ENCODE results near the gene OR2AE1. TPM values are rescaled to one million over a fixed set of nuclear protein-coding genes. Genes with fewer than 3 reads are reported as not detected.
"Not testable (repeated sequence)": the region's sequence is repeated elsewhere in the genome, so short reads cannot be mapped to it uniquely, and the experiment has no call there.

OR2AE1 gene
- total and polyA plus RNA-seq, 2 donors, result 0.07 TPM; not detected in 1

GRCh38 chr7:99899830-99900519, 23.1 kb upstream of the OR2AE1 start:
- H3K36me3 ChIP-seq (ENCODE audit: control insufficient read depth in 2 of 2, insufficient read depth in 2 of 2, low read length in 1 of 2), result peaks cover 35 to 41% of the 10 kb centered on the region in 2 donors

GRCh38 chr7:99898836-99899235, 22.0 kb upstream of the OR2AE1 start:
- Histone ChIP-seq H3K4me3 (ENCODE audit: low read length in 2 of 2) (no peak overlapping the region), H3K9me3 (ENCODE audit: control insufficient read depth in 2 of 2, insufficient read depth in 1 of 2, low read length in 1 of 2) (no peaks in the 10 kb centered on the region), H3K27me3 (ENCODE audit: control insufficient read depth in 2 of 2, insufficient read depth in 1 of 2, low read length in 1 of 2) (no peaks in the 10 kb centered on the region), H3K27ac (ENCODE audit: low read depth in 1 of 2, low read length in 1 of 2) (no peak overlapping the region), H3K4me1 (ENCODE audit: control insufficient read depth in 2 of 2, insufficient read depth in 2 of 2, low read length in 2 of 2) (no peaks in the 10 kb centered on the region), H3K36me3 (ENCODE audit: control insufficient read depth in 2 of 2, insufficient read depth in 2 of 2, low read length in 1 of 2) (peaks cover 35 to 38% of the 10 kb centered on the region in 2 donors)
- WGBS, result 95% methylated on average over 3 of the region's 3 CpGs
- no peak for DNase-seq (ENCODE audit: low read depth in 6 of 9, low spot score in 9 of 9)

More at GRCh38 chr7:99899830-99900519, 23.1 kb upstream of the OR2AE1 start:
- no peak for DNase-seq (ENCODE audit: low read depth in 6 of 9, low spot score in 9 of 9)
- H3K27me3 ChIP-seq (ENCODE audit: control insufficient read depth in 2 of 2, insufficient read depth in 1 of 2, low read length in 1 of 2), result no peaks in the 10 kb centered on the region
- WGBS, result 98% methylated on average over 6 of the region's 6 CpGs
- no peaks in the 10 kb centered on the region for H3K4me1 ChIP-seq (ENCODE audit: control insufficient read depth in 2 of 2, insufficient read depth in 2 of 2, low read length in 2 of 2)
- no peak overlapping the region for H3K27ac ChIP-seq (ENCODE audit: low read depth in 1 of 2, low read length in 1 of 2)
- no peak overlapping the region for H3K4me3 ChIP-seq (ENCODE audit: low read length in 2 of 2)
- no peaks in the 10 kb centered on the region for H3K9me3 ChIP-seq (ENCODE audit: control insufficient read depth in 2 of 2, insufficient read depth in 1 of 2, low read length in 1 of 2)

GRCh38 chr7:99898023-99898357, 21.2 kb upstream of the OR2AE1 start:
- 98% methylated on average over 2 of the region's 2 CpGs for WGBS
- Histone ChIP-seq H3K4me1 (ENCODE audit: control insufficient read depth in 2 of 2, insufficient read depth in 2 of 2, low read length in 2 of 2) (no peaks in the 10 kb centered on the region), H3K36me3 (ENCODE audit: control insufficient read depth in 2 of 2, insufficient read depth in 2 of 2, low read length in 1 of 2) (peaks cover 27 to 29% of the 10 kb centered on the region in 2 donors), H3K9me3 (ENCODE audit: control insufficient read depth in 2 of 2, insufficient read depth in 1 of 2, low read length in 1 of 2) (no peaks in the 10 kb centered on the region), H3K27ac (ENCODE audit: low read depth in 1 of 2, low read length in 1 of 2) (no peak overlapping the region), H3K27me3 (ENCODE audit: control insufficient read depth in 2 of 2, insufficient read depth in 1 of 2, low read length in 1 of 2) (no peaks in the 10 kb centered on the region), H3K4me3 (ENCODE audit: low read length in 2 of 2) (no peak overlapping the region)
- DNase-seq (ENCODE audit: low read depth in 6 of 9, low spot score in 9 of 9), result no peak

- no peak overlapping the region for H3K27ac ChIP-seq (ENCODE audit: low read depth in 1 of 2, low read length in 1 of 2)
- peaks cover 23 to 25% of the 10 kb centered on the region in 2 donors for H3K36me3 ChIP-seq (ENCODE audit: control insufficient read depth in 2 of 2, insufficient read depth in 2 of 2, low read length in 1 of 2)
- WGBS, result 96% methylated on average over 6 of the region's 6 CpGs
- H3K4me3 ChIP-seq (ENCODE audit: low read length in 2 of 2), result no peak overlapping the region
- H3K9me3 ChIP-seq (ENCODE audit: control insufficient read depth in 2 of 2, insufficient read depth in 1 of 2, low read length in 1 of 2), result no peaks in the 10 kb centered on the region
- DNase-seq (ENCODE audit: low read depth in 6 of 9, low spot score in 9 of 9), result no peak
- H3K4me1 ChIP-seq (ENCODE audit: control insufficient read depth in 2 of 2, insufficient read depth in 2 of 2, low read length in 2 of 2), result no peaks in the 10 kb centered on the region
- no peaks in the 10 kb centered on the region for H3K27me3 ChIP-seq (ENCODE audit: control insufficient read depth in 2 of 2, insufficient read depth in 1 of 2, low read length in 1 of 2)
Measured at GRCh38 chr7:99897322-99898022, 20.6 kb upstream of the OR2AE1 start.

GRCh38 chr7:99894738-99895137, 17.9 kb upstream of the OR2AE1 start:
- H3K36me3 ChIP-seq (ENCODE audit: control insufficient read depth in 2 of 2, insufficient read depth in 2 of 2, low read length in 1 of 2), result peaks cover 8 to 26% of the 10 kb centered on the region in 2 donors
- no peaks in the 10 kb centered on the region for H3K27me3 ChIP-seq (ENCODE audit: control insufficient read depth in 2 of 2, insufficient read depth in 1 of 2, low read length in 1 of 2)
- no peaks in the 10 kb centered on the region for H3K9me3 ChIP-seq (ENCODE audit: control insufficient read depth in 2 of 2, insufficient read depth in 1 of 2, low read length in 1 of 2)
- no peak for DNase-seq (ENCODE audit: low read depth in 6 of 9, low spot score in 9 of 9)
- no peaks in the 10 kb centered on the region for H3K4me1 ChIP-seq (ENCODE audit: control insufficient read depth in 2 of 2, insufficient read depth in 2 of 2, low read length in 2 of 2)
- H3K27ac ChIP-seq (ENCODE audit: low read depth in 1 of 2, low read length in 1 of 2), result no peak overlapping the region
- H3K4me3 ChIP-seq (ENCODE audit: low read length in 2 of 2), result no peak overlapping the region

- H3K9me3 ChIP-seq (ENCODE audit: control insufficient read depth in 2 of 2, insufficient read depth in 1 of 2, low read length in 1 of 2), result no peaks in the 10 kb centered on the region
- 84% methylated on average over 5 of the region's 5 CpGs for WGBS
- peaks cover 14 to 18% of the 10 kb centered on the region in 2 donors for H3K36me3 ChIP-seq (ENCODE audit: control insufficient read depth in 2 of 2, insufficient read depth in 2 of 2, low read length in 1 of 2)
- H3K27me3 ChIP-seq (ENCODE audit: control insufficient read depth in 2 of 2, insufficient read depth in 1 of 2, low read length in 1 of 2), result no peaks in the 10 kb centered on the region
- no peak overlapping the region for H3K27ac ChIP-seq (ENCODE audit: low read depth in 1 of 2, low read length in 1 of 2)
- H3K4me1 ChIP-seq (ENCODE audit: control insufficient read depth in 2 of 2, insufficient read depth in 2 of 2, low read length in 2 of 2), result no peaks in the 10 kb centered on the region
- no peak overlapping the region for H3K4me3 ChIP-seq (ENCODE audit: low read length in 2 of 2)
- DNase-seq (ENCODE audit: low read depth in 6 of 9, low spot score in 9 of 9), result no peak
Measured at GRCh38 chr7:99893280-99893679, 16.4 kb upstream of the OR2AE1 start.

- WGBS, result 97% methylated on average over 2 of the region's 2 CpGs
- H3K36me3 ChIP-seq (ENCODE audit: control insufficient read depth in 2 of 2, insufficient read depth in 2 of 2, low read length in 1 of 2), result peaks cover 14 to 16% of the 10 kb centered on the region in 2 donors
- not testable (repeated sequence) for DNase-seq (ENCODE audit: low read depth in 6 of 9, low spot score in 9 of 9); H3K27ac ChIP-seq (ENCODE audit: low read depth in 1 of 2, low read length in 1 of 2); H3K4me1 ChIP-seq (ENCODE audit: control insufficient read depth in 2 of 2, insufficient read depth in 2 of 2, low read length in 2 of 2); H3K9me3 ChIP-seq (ENCODE audit: control insufficient read depth in 2 of 2, insufficient read depth in 1 of 2, low read length in 1 of 2); H3K27me3 ChIP-seq (ENCODE audit: control insufficient read depth in 2 of 2, insufficient read depth in 1 of 2, low read length in 1 of 2); H3K4me3 ChIP-seq (ENCODE audit: low read length in 2 of 2)
Measured at GRCh38 chr7:99890348-99890747, 13.5 kb upstream of the OR2AE1 start.

GRCh38 chr7:99888366-99888765, 11.5 kb upstream of the OR2AE1 start:
- WGBS, result 90% methylated on average over 26 of the region's 29 CpGs
- H3K4me3 ChIP-seq (ENCODE audit: low read length in 2 of 2); H3K27ac ChIP-seq (ENCODE audit: low read depth in 1 of 2, low read length in 1 of 2); H3K27me3 ChIP-seq (ENCODE audit: control insufficient read depth in 2 of 2, insufficient read depth in 1 of 2, low read length in 1 of 2); H3K9me3 ChIP-seq (ENCODE audit: control insufficient read depth in 2 of 2, insufficient read depth in 1 of 2, low read length in 1 of 2); DNase-seq (ENCODE audit: low read depth in 6 of 9, low spot score in 9 of 9); H3K4me1 ChIP-seq (ENCODE audit: control insufficient read depth in 2 of 2, insufficient read depth in 2 of 2, low read length in 2 of 2): not testable (repeated sequence)
- peaks cover 14 to 16% of the 10 kb centered on the region in 2 donors for H3K36me3 ChIP-seq (ENCODE audit: control insufficient read depth in 2 of 2, insufficient read depth in 2 of 2, low read length in 1 of 2)

- no peak for DNase-seq (ENCODE audit: low read depth in 6 of 9, low spot score in 9 of 9)
- H3K4me3 ChIP-seq (ENCODE audit: low read length in 2 of 2), result no peak overlapping the region
- H3K27me3 ChIP-seq (ENCODE audit: control insufficient read depth in 2 of 2, insufficient read depth in 1 of 2, low read length in 1 of 2), result no peaks in the 10 kb centered on the region
- no peaks in the 10 kb centered on the region for H3K36me3 ChIP-seq (ENCODE audit: control insufficient read depth in 2 of 2, insufficient read depth in 2 of 2, low read length in 1 of 2)
- no peaks in the 10 kb centered on the region for H3K4me1 ChIP-seq (ENCODE audit: control insufficient read depth in 2 of 2, insufficient read depth in 2 of 2, low read length in 2 of 2)
- WGBS, result 95% methylated on average over 4 of the region's 4 CpGs
- no peak overlapping the region for H3K27ac ChIP-seq (ENCODE audit: low read depth in 1 of 2, low read length in 1 of 2)
- peaks cover 0 to 2% of the 10 kb centered on the region in 2 donors for H3K9me3 ChIP-seq (ENCODE audit: control insufficient read depth in 2 of 2, insufficient read depth in 1 of 2, low read length in 1 of 2)
Measured at GRCh38 chr7:99881370-99881769, 4.5 kb upstream of the OR2AE1 start.

Measured in thymus (tissue), 11 donors.